Neural cell (in vitro differentiated cells): ENCODE results near the gene CFAP20DC.

Source experiments
- EP300 ChIP-seq: fragments of 450-650 bp; conservative IDR thresholded peaks from 2 replicates; pipeline ENCODE4 v1.6.1; 2014; ENCODE audit warnings: antibody characterized with exemption, mild to moderate bottlenecking, moderate library complexity; ENCODE audit not compliant: poor library complexity, severe bottlenecking
- EZH2 ChIP-seq: fragments of 200-600, 300-800 bp; shearing (Covaris generic), sonication (generic); IDR thresholded peaks from 2 replicates; pipeline ENCODE4 v1.6.1; 2014; ENCODE audit warnings: antibody characterized with exemption, low read length, borderline replicate concordance, mild to moderate bottlenecking; ENCODE audit not compliant: insufficient read depth, poor library complexity, severe bottlenecking
- MXI1 ChIP-seq: fragments of 450-650 bp; conservative IDR thresholded peaks from 2 replicates; pipeline ENCODE4 v1.6.1; 2014; ENCODE audit warnings: antibody characterized with exemption, mild to moderate bottlenecking; ENCODE audit not compliant: poor library complexity, severe bottlenecking
- POLR2AphosphoS5 ChIP-seq: IDR thresholded peaks from 2 replicates; pipeline ENCODE4 v1.6.1; 2012
- RAD21 ChIP-seq: fragments of 450-650 bp; conservative IDR thresholded peaks from 2 replicates; pipeline ENCODE4 v1.6.1; 2014; ENCODE audit warnings: antibody characterized with exemption, mild to moderate bottlenecking, moderate library complexity
- SMC3 ChIP-seq: fragments of 450-650 bp; conservative IDR thresholded peaks from 2 replicates; pipeline ENCODE4 v1.6.1; 2014; ENCODE audit warnings: antibody characterized with exemption, mild to moderate bottlenecking, moderate library complexity; ENCODE audit not compliant: poor library complexity
- TF ChIP-seq, protein P1 (sequence below): fragments of 450-650 bp; IDR thresholded peaks from 2 replicates; pipeline ENCODE4 v1.5.1; 2014; ENCODE audit warnings: antibody characterized with exemption, mild to moderate bottlenecking, moderate library complexity; ENCODE audit not compliant: poor library complexity, severe bottlenecking
- TF ChIP-seq, protein P2 (sequence below): IDR thresholded peaks from 2 replicates; pipeline ENCODE4 v1.6.1; 2012; ENCODE audit warnings: borderline replicate concordance

DNA sequence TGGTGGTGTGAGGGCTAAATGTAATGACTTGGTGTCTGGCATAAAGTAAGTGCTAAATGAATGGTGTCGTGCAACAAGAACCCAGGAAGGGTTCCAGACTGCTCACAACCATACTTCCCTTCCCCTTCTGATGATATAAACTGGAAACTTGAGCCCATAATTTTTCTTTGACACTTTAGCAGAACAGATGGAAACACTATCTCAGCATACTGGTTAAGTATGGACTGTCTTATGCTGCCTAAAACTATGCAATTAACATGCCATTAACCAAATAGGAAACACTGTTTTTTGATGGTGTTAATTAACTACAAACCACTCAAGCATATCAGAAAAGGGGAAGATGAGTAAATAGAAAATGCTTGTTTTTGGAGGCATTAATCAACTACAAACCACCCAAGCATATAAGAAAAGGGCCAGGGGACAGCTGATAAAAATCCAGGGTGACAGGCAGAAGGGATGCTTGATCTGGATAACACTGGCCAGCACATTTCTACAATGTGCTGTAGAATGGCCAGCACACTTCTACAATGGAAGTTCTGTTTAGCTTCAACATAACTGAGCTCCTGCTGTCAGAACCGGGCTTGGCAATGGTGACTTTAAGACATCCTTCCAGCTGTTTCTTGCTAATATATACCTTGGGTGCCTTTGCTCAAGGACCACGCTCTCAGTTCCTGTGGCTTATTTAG, 297.8 kb downstream of the CFAP20DC start:
- TF ChIP-seq, protein P1, sequence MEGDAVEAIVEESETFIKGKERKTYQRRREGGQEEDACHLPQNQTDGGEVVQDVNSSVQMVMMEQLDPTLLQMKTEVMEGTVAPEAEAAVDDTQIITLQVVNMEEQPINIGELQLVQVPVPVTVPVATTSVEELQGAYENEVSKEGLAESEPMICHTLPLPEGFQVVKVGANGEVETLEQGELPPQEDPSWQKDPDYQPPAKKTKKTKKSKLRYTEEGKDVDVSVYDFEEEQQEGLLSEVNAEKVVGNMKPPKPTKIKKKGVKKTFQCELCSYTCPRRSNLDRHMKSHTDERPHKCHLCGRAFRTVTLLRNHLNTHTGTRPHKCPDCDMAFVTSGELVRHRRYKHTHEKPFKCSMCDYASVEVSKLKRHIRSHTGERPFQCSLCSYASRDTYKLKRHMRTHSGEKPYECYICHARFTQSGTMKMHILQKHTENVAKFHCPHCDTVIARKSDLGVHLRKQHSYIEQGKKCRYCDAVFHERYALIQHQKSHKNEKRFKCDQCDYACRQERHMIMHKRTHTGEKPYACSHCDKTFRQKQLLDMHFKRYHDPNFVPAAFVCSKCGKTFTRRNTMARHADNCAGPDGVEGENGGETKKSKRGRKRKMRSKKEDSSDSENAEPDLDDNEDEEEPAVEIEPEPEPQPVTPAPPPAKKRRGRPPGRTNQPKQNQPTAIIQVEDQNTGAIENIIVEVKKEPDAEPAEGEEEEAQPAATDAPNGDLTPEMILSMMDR, result no peak
- TF ChIP-seq MXI1 (no peak), RAD21 (no peak), EZH2 (no peak), POLR2AphosphoS5 (no peak), EP300 (no peak), SMC3 (no peak)
- TF ChIP-seq, protein P2, sequence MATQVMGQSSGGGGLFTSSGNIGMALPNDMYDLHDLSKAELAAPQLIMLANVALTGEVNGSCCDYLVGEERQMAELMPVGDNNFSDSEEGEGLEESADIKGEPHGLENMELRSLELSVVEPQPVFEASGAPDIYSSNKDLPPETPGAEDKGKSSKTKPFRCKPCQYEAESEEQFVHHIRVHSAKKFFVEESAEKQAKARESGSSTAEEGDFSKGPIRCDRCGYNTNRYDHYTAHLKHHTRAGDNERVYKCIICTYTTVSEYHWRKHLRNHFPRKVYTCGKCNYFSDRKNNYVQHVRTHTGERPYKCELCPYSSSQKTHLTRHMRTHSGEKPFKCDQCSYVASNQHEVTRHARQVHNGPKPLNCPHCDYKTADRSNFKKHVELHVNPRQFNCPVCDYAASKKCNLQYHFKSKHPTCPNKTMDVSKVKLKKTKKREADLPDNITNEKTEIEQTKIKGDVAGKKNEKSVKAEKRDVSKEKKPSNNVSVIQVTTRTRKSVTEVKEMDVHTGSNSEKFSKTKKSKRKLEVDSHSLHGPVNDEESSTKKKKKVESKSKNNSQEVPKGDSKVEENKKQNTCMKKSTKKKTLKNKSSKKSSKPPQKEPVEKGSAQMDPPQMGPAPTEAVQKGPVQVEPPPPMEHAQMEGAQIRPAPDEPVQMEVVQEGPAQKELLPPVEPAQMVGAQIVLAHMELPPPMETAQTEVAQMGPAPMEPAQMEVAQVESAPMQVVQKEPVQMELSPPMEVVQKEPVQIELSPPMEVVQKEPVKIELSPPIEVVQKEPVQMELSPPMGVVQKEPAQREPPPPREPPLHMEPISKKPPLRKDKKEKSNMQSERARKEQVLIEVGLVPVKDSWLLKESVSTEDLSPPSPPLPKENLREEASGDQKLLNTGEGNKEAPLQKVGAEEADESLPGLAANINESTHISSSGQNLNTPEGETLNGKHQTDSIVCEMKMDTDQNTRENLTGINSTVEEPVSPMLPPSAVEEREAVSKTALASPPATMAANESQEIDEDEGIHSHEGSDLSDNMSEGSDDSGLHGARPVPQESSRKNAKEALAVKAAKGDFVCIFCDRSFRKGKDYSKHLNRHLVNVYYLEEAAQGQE, result no peak
